H1 (cell line): Measurements from ENCODE around the gene RTL5. TPM values are rescaled to one million over a fixed set of nuclear protein-coding genes. Genes with fewer than 3 reads are reported as not detected.

Source experiments
- CBX5 ChIP-seq: fragments of 300-800, 300-1000 bp; sonication (generic); IDR thresholded peaks from 2 replicates; pipeline ENCODE4 v1.7.1; 2016; ENCODE audit warnings: antibody characterized with exemption, low read length, low read depth
- CTBP2 ChIP-seq: IDR thresholded peaks from 2 replicates; pipeline ENCODE4 v1.7.0; 2011; ENCODE audit warnings: borderline replicate concordance, mild to moderate bottlenecking, moderate library complexity, mixed read lengths, low read length; ENCODE audit not compliant: insufficient read depth, insufficient read length
- polyA plus RNA-seq, 7 experiments: library from polyadenylated mRNA; depleted of rRNA in 3 of 7; stranded (reverse) in 5 of 7; unstranded in 2 of 7; fragments of >200 nt in 5 of 7; fragments of 200-250 nt in 2 of 7; gene quantifications; 1 replicate in 5 of 7; 2 replicates in 1 of 7; 4 replicates in 1 of 7; pipeline versions ENCODE4 v1.2.1 to v1.2.3, GENCODE V29; 2011 to 2013; ENCODE audit warnings: missing spikeins in 2 of 7, mixed read lengths in 2 of 7
- total RNA-seq: library from RNA; stranded (reverse); fragmentation: NEBNext Ultra II Directional; extraction: Animal tissue kit (Norgen Biotek cat#: 25700); gene quantifications from 2 replicates; pipeline ENCODE4 v1.2.1, GENCODE V29; 2021

Gene RTL5
- total and polyA plus RNA-seq, 2 of the 8 experiments (the other 6 are each of a cell fraction or from before 2014, with no cell fraction given): 0.57 to 1.9 TPM

DNA sequence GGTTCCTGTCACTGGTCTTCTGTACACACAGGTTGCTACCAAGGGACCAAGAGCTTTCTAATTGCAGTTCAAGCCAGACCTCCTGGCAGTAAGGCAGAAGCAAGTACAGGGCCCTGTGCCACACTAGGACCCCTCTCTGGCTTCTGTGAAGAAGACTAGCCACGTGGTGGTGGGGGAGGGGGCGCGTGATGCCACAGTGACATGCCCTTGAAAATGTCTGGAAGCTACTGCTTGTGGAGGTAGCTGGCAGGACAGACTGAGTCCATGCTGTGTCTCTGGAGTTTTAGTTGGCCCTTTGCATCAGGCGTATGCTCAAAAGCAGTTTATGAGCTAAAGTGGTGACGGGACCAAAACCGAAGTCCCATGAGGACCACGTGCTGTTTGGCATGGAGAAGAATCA is 50.9 kb downstream of the RTL5 start (continued):
- TF ChIP-seq CBX5: no peak
- TF ChIP-seq CTBP2: no peak
